GM10248 (cell line): ENCODE data around the gene CSNK1G1.

ENCODE experiments used
- CTCF ChIA-PET: fragments of 300-600 bp; sonication (Branson Sonifier 250); formaldehyde crosslinking; extraction: SDS; loops from one replicate; lab custom pipeline; 2021; ENCODE audit warnings: antibody characterized with exemption; lab: Yijun Ruan, JAX
- POLR2A ChIA-PET: fragments of 350-650 bp; sonication (Branson Sonifier 250); formaldehyde crosslinking; extraction: SDS; loops from one replicate; lab custom pipeline; 2020; ENCODE audit warnings: antibody characterized with exemption; lab: Yijun Ruan, JAX
- DNase-seq: peaks from one replicate; pipeline ENCODE4 v3.0.0; 2012; ENCODE audit errors: extremely low spot score
- TF ChIP-seq, protein P1 (sequence below): IDR thresholded peaks from 2 replicates; pipeline ENCODE4 v1.5.1; 2012; ENCODE audit warnings: mild to moderate bottlenecking, low read depth; ENCODE audit errors: extremely low read depth, missing control alignments, control extremely low read depth

Gene CSNK1G1

DNA sequence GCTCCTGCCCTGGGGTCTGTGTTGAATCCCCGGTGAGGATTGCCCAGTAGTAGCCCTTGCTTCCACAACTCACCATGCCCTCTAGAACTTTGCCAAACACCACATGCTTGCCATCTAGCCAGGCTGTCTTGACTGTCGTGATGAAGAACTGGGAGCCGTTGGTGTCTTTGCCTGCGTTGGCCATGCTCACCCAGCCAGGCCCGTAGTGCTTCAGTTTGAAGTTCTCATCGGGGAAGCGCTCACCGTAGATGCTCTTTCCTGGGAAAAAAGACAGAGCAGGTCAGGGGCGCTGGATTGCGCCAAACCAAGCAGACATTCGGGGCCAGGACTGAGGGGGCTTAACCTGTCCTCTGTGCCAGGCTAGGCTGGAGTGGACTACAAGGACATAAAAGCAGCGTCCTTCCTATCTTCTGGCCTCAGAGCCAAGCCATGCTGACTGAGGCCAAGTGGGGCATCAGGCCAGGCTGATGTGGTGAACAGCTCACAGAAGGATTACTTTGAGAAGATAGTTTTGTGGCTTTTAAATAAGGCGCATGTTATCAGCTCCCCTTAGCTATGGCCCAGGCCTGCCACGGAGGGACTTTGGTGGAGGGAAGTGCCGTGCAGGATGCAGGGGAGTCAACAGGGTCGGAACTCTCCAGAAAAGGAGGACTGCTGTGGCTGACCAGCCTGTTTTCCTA lies 199.2 kb downstream of the CSNK1G1 start:
- TF ChIP-seq, protein P1, sequence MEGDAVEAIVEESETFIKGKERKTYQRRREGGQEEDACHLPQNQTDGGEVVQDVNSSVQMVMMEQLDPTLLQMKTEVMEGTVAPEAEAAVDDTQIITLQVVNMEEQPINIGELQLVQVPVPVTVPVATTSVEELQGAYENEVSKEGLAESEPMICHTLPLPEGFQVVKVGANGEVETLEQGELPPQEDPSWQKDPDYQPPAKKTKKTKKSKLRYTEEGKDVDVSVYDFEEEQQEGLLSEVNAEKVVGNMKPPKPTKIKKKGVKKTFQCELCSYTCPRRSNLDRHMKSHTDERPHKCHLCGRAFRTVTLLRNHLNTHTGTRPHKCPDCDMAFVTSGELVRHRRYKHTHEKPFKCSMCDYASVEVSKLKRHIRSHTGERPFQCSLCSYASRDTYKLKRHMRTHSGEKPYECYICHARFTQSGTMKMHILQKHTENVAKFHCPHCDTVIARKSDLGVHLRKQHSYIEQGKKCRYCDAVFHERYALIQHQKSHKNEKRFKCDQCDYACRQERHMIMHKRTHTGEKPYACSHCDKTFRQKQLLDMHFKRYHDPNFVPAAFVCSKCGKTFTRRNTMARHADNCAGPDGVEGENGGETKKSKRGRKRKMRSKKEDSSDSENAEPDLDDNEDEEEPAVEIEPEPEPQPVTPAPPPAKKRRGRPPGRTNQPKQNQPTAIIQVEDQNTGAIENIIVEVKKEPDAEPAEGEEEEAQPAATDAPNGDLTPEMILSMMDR: no peak
- ChIA-PET POLR2A (interaction anchor here (0.8 to 1.3 kb wide), 2 partner anchors 12 to 212 kb away, joined by 3 to 4 read pairs; no protein-coding TSS in a partner anchor), CTCF (interaction anchor here (1.4 kb wide), 1 partner anchor 87 kb away, joined by 3 read pairs; no protein-coding TSS in a partner anchor)
- DNase-seq: no peak

DNA sequence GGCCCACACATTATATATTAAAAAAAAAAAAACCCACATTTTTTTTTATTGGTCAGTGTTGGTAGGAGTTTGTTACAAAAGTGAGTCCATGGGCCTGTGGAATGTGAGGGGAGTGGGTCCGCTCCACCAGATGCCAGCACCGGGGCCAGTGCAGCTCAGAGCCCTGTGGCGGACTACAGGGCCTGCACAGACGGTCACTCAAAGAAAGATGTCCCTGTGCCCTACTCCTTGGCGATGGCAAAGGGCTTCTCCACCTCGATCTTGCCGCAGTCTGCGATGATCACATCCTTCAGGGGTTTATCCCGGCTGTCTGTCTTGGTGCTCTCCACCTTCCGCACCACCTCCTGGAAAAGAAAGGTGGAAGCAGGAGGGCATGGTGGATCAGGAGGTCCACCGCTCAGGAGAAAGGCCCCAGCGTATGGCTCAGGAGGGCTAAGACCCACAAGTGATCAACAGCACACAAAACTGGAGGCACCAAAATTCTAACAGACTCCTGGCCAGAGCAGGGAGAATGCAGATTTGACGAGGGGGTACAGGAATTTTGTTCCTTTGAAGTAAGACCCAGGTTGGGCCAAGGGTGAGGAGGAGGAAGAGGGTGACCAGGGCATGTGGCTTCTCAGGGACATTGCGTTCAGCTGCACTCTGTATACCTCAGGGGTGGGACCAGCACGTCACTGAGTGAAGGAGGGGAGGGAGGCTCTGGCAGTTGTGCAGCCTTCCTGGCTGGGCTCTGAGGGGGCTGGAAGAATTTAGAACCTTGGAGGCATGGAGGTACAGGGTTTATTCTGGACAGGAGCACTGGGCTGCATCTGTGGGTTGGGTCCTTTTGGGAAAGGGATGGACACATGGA lies 199.9 kb downstream of the CSNK1G1 start:
- POLR2A ChIA-PET: interaction anchor here (0.7 to 1.3 kb wide), 2 partner anchors 11 to 24 kb away, joined by 3 to 6 read pairs; no protein-coding TSS in a partner anchor
- CTCF ChIA-PET: interaction anchor here (1.4 to 4.0 kb wide), 2 partner anchors 11 to 87 kb away, joined by 3 to 59 read pairs; no protein-coding TSS in a partner anchor
- no peak for DNase-seq
- TF ChIP-seq, protein P1: no peak

DNA sequence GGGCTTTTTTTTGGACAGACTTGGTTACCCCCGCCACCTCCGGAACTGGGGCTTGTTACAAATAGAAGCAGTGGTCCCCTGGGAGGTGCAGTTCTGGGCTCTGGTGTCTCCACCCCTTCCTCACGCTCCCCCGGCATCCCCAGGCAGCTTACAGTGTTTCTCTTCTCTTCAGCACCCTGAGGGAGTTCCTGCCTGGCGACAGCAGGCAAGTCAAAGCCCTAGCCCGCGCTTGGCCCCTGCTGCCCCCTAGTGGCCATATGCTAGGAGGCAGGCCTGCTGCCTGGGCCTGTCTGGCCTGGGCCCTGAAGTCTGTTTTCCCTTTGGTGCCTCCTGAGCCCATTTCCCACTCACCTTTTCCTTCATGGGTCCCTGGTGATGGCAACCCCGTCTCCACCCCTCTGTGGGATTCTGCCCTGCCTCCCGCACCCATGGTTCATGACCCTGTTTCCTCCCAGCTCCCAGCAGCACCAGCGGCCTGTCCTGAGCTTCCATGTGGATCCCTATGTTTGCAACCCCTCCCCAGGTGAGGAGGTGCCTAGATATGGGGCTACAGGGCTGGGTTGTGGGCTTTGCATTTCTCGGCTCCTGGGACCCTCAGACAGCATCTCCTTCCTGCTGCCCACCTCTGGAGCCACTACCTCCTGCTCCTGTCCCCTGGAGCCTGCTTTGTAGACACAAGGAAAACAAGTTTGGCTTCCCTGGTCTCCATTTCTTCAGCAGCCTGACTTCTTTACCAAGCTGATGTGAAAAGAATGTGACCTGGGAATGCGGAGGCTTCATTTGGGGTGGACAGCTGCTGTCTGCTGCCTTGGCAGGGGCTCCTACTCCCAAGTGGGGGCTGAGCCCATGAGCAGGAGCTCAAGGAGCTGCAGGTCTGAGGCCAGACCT lies 202.2 kb downstream of the CSNK1G1 start:
- CTCF ChIA-PET: interaction anchor here (0.6 to 5.4 kb wide), 34 partner anchors 8 to 545 kb away, joined by 3 to 59 read pairs (median 4); partner anchors contain the start of genes CIAO2A, PPIB and SNX1
- TF ChIP-seq, protein P1: peak; percentile 99
- POLR2A ChIA-PET: interaction anchor here (0.6 to 1.3 kb wide), 4 partner anchors 9 to 431 kb away, joined by 3 to 10 read pairs (median 3); no protein-coding TSS in a partner anchor
- peak; percentile 92 for DNase-seq

DNA sequence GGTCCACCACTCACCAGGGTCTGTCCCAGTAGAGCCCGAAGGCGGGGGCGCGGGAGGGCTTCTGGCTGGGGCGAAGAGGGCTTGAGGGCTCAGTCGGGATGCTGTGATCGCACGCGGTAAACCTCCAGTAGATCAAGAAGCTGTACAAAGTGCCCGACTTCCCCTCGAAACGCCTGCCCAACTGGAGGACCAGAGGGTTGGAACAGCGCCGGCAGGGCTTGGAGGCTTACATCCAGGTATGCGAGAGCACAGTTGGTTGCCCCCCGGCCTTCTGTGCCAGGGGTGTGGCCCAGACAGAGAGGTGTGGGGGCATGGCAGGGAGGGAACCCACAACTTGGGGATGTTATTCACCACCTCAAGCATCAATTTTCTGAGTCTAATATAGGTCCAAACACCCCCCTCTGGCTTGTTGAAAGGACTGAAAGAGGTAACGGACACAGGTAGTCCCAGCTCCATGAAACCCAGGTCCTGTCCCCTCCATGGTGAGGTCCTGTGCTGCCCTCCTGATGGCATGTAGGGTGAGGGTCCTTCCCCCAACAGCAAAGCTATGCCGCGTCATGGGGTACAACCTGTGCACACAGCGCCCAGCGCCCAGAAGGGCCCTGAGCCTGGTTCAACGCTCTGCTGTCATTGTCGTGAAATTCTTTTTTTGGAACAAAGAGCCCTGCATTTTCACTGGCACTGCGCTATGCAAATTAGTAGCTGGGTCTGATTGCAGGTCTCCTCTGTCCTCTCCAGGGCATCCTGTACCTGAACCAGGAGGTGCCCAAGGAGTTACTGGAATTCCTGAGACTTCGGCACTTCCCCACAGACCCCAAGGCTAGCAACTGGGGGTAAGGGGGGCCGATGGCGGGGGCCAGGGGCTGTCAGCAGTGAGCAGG lies 203.2 kb downstream of the CSNK1G1 start:
- ChIA-PET POLR2A (interaction anchor here (0.5 to 1.3 kb wide), 4 partner anchors 8 to 106 kb away, joined by 3 to 10 read pairs (median 3); no protein-coding TSS in a partner anchor), CTCF (interaction anchor here (0.6 to 5.4 kb wide), 32 partner anchors 8 to 544 kb away, joined by 3 to 59 read pairs (median 4); partner anchors contain the start of genes CIAO2A, PPIB and SNX1)
- TF ChIP-seq, protein P1: no peak
- peak; percentile 36 for DNase-seq

DNA sequence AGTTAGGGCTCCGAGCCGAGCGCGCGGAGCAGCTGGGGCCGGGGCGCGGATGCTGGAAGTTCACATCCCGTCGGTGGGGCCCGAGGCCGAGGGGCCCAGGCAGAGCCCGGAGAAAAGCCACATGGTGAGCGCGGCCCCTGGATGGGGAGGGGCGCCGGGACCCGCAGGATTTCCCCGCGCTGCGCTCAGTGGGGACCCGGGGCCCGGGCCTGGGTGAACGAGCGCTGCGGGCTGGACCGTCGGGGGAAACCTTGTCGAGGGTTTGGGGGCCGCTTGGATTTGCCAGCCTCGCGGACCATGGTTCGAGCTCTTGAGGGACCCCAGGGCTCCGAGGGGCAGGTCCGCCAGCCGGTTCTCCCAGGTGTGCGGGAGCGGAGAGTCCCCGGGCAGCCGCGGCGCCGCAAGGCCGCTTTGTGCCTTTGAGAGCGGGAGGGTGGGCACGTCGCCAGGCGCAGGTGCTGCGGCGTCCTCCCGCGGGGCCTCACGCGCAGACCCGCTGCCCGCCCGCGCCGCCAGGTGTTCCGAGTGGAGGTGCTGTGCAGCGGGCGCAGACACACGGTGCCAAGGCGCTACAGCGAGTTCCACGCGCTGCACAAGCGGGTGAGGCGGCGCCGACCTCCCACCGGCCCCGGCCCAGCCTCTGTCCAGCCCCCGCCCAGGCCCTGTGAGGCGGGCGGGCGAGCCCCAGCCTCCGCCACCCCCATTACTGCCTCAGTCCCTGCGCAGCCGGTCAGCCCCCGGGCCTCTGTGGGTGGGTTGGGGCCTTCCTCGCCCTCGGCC lies 204.1 kb downstream of the CSNK1G1 start, which contains the start of gene SNX22:
Gene SNX22, plus strand, starts transcription at position 5 of the 780 bp plus-strand sequence. Its CDS starts 45 bp downstream, at position 50.
- CTCF ChIA-PET: interaction anchor here (0.8 to 5.4 kb wide), 7 partner anchors 7 to 130 kb away, joined by 3 to 59 read pairs (median 20); partner anchors contain the start of genes CIAO2A, PPIB and SNX1

More for the DNA sequence above, 204.1 kb downstream of the CSNK1G1 start, which contains the start of gene SNX22:
- POLR2A ChIA-PET: interaction anchor here (0.5 kb wide), 1 partner anchor 107 kb away, joined by 3 read pairs; no protein-coding TSS in a partner anchor
- DNase-seq: peak; percentile 40
- TF ChIP-seq, protein P1: no peak
